ENCODE measurements around the gene KCNH1. TPM values are rescaled to one million over a fixed set of nuclear protein-coding genes. Genes with fewer than 3 reads are reported as not detected.

KCNH1 gene
- total RNA-seq, 1 donor from 2014 or later, result 6.3 TPM

DNA sequence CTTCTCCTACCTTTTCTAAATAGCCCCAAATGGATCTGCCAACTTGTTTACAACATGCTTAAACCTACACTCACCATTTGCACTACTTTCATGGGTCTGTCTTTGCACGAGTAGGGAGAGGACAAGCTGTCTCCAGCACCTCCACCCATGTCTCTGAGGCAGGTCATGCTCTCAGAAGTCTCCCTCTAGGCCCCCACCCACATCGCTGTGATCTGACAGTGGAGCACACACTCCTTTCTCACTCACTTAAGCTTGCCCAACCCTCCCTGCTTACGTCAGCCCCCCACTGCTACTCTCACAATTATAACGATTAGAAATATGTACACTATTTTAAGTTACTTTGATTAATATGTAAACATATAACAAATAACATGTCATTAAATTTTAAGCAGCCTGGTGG lies 141.1 kb downstream of the KCNH1 start:
- H3K9me3 Mint-ChIP-seq (ENCODE audit: low read depth), result peaks cover 14% of the 10 kb centered on the region
- DNase-seq (ENCODE audit: low spot score), result no peak
- no peak overlapping the region for H3K4me3 Mint-ChIP-seq (ENCODE audit: unreplicated experiment)
- H3K36me3 Mint-ChIP-seq (ENCODE audit: low read depth), result peaks cover 6% of the 10 kb centered on the region
- no peaks in the 10 kb centered on the region for H3K27me3 Mint-ChIP-seq (ENCODE audit: low read depth)
- no peaks in the 10 kb centered on the region for H3K4me1 Mint-ChIP-seq (ENCODE audit: low read depth)
- TF ChIP-seq, protein P1, sequence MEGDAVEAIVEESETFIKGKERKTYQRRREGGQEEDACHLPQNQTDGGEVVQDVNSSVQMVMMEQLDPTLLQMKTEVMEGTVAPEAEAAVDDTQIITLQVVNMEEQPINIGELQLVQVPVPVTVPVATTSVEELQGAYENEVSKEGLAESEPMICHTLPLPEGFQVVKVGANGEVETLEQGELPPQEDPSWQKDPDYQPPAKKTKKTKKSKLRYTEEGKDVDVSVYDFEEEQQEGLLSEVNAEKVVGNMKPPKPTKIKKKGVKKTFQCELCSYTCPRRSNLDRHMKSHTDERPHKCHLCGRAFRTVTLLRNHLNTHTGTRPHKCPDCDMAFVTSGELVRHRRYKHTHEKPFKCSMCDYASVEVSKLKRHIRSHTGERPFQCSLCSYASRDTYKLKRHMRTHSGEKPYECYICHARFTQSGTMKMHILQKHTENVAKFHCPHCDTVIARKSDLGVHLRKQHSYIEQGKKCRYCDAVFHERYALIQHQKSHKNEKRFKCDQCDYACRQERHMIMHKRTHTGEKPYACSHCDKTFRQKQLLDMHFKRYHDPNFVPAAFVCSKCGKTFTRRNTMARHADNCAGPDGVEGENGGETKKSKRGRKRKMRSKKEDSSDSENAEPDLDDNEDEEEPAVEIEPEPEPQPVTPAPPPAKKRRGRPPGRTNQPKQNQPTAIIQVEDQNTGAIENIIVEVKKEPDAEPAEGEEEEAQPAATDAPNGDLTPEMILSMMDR (IDR thresholded peaks at IDR 0.05), result no peak
- H3K27ac Mint-ChIP-seq (ENCODE audit: unreplicated experiment), result no peak overlapping the region

GRCh38 chr1:210989905-210990304 lies 144.0 kb downstream of the KCNH1 start:
- TF ChIP-seq, protein P1 (IDR thresholded peaks at IDR 0.05), result no peak
- Mint-ChIP-seq H3K4me1 (ENCODE audit: low read depth) (no peaks in the 10 kb centered on the region), H3K9me3 (ENCODE audit: low read depth) (peaks cover 23% of the 10 kb centered on the region), H3K4me3 (ENCODE audit: unreplicated experiment) (no peak overlapping the region), H3K27ac (ENCODE audit: unreplicated experiment) (no peak overlapping the region), H3K36me3 (ENCODE audit: low read depth) (peaks cover 17% of the 10 kb centered on the region), H3K27me3 (ENCODE audit: low read depth) (no peaks in the 10 kb centered on the region)
- DNase-seq (ENCODE audit: low spot score), result no peak

DNA sequence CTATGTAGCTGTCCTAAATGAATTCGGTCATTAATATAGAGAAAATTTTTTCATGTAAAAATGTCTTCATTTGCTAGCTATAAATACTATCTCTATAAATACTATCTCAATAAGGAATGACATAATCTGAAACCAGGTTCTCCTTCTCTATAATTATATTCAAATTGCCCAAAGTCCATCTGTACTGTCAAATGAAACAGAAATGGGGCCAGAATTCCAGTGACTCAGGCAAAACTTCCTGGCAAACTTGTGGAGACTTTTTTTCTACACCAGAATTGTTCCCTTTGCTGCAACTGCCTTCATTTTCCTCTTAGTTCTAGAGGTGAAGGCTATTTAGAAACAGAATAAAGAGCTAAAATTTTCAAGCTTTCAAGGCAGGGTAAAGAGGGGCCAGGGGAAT lies 152.5 kb downstream of the KCNH1 start:
- peaks cover 25% of the 10 kb centered on the region for H3K4me1 Mint-ChIP-seq (ENCODE audit: low read depth)
- no peak overlapping the region for H3K27ac Mint-ChIP-seq (ENCODE audit: unreplicated experiment)
- TF ChIP-seq, protein P1 (IDR thresholded peaks at IDR 0.05), result no peak
- H3K36me3 Mint-ChIP-seq (ENCODE audit: low read depth), result peaks cover 11% of the 10 kb centered on the region
- no peak overlapping the region for H3K4me3 Mint-ChIP-seq (ENCODE audit: unreplicated experiment)
- no peak for DNase-seq (ENCODE audit: low spot score)
- H3K27me3 Mint-ChIP-seq (ENCODE audit: low read depth), result no peaks in the 10 kb centered on the region
- H3K9me3 Mint-ChIP-seq (ENCODE audit: low read depth), result peaks cover 20% of the 10 kb centered on the region

DNA sequence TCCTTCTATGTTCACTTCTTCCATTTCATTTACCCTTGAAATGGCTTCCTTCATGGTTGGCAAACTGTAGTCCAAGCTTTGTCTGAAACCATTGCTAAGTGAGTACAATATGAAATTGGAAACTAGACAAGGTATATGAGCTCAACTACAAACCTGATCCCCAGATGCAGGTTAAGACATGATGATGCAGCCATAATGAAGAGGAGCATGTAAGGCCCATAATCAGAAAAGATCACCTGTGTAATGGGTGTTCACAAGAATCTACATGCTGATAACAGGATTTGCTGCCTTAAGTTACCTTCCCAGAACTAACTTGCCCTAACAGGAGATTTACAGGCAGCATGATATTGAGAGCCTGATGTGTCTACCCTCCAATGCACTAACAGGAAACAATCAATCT lies 153.9 kb downstream of the KCNH1 start:
- TF ChIP-seq, protein P1 (IDR thresholded peaks at IDR 0.05), result no peak
- Mint-ChIP-seq H3K36me3 (ENCODE audit: low read depth) (peaks cover 2% of the 10 kb centered on the region), H3K4me1 (ENCODE audit: low read depth) (peaks cover 25% of the 10 kb centered on the region), H3K9me3 (ENCODE audit: low read depth) (peaks cover 12% of the 10 kb centered on the region), H3K4me3 (ENCODE audit: unreplicated experiment) (no peak overlapping the region), H3K27me3 (ENCODE audit: low read depth) (no peaks in the 10 kb centered on the region), H3K27ac (ENCODE audit: unreplicated experiment) (no peak overlapping the region)
- DNase-seq (ENCODE audit: low spot score), result no peak

DNA sequence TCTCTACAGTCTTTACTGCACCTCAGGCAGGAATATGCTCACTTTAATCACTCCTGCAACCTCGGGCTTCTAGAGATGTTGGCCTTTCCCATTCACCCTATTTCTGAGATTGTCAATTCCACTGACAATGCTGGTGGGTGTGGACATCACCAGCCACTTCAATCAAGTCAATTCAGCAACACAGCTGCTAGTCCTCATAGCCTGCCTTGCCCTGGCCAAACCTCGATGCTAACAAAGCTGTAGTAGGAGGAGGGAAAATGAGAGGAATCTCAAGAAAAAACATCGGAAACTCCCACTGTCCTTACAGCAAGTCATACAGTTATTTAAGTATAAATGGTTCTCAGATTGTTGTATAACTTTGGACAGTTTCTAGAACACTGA lies 155.0 kb downstream of the KCNH1 start:
- peaks cover 8% of the 10 kb centered on the region for H3K9me3 Mint-ChIP-seq (ENCODE audit: low read depth)
- peaks cover 25% of the 10 kb centered on the region for H3K4me1 Mint-ChIP-seq (ENCODE audit: low read depth)
- H3K27ac Mint-ChIP-seq (ENCODE audit: unreplicated experiment), result peak overlapping the region; percentile 42
- no peaks in the 10 kb centered on the region for H3K36me3 Mint-ChIP-seq (ENCODE audit: low read depth)
- no peak overlapping the region for H3K4me3 Mint-ChIP-seq (ENCODE audit: unreplicated experiment)
- H3K27me3 Mint-ChIP-seq (ENCODE audit: low read depth), result no peaks in the 10 kb centered on the region
- TF ChIP-seq, protein P1 (IDR thresholded peaks at IDR 0.05), result no peak
- no peak for DNase-seq (ENCODE audit: low spot score)
